ENCODE measurements around the gene TBC1D9. TPM values are rescaled to one million over a fixed set of nuclear protein-coding genes. Genes with fewer than 3 reads are reported as not detected.

The TBC1D9 gene
- total and polyA plus RNA-seq, 7 donors = 5.4 to 10.2 (median 8.2) TPM

DNA sequence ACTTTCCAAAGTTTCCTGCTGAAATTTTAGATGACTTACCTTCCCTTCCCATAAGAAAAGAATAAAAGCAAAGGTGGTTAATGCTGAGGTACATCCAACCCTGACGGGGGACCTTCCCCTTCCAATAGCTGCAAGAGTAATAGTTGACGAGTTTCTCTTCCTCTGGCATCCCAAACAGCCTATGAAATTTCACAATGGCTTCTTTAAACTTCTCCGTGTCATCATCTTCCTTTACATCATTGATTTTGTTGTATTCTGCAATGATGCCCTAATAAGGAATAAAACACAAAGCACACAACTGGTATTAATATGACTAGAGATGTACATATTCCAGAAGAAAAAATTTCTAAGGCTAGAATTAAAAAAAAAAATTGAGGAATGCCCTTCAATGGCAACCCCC lies 76.6 kb downstream of the TBC1D9 start:
- intact Hi-C loops (cut with DNase I) = no loop called here
- no peak overlapping the region for H3K4me3 ChIP-seq
- DNase-seq = no peak
- H3K27ac ChIP-seq = no peak overlapping the region
- no peaks in the 10 kb centered on the region for H3K4me1 ChIP-seq
- TF ChIP-seq POLR2AphosphoS5 (IDR thresholded peaks at IDR 0.05) (no peak), CTCF (IDR thresholded peaks at IDR 0.05) (no peak), POLR2A (IDR thresholded peaks at IDR 0.05) (no peak), EP300 (IDR thresholded peaks at IDR 0.05) (no peak)
- 89 to 91% methylated on average over 3 of the region's 3 CpGs for WGBS, 2 donors
- H3K36me3 ChIP-seq = peaks cover 0 to 25% (median 0%) of the 10 kb centered on the region in 4 donors
- H3K9me3 ChIP-seq = no peaks in the 10 kb centered on the region
- H3K27me3 ChIP-seq = no peaks in the 10 kb centered on the region

GRCh38 chr4:140675599-140676231 lies 80.5 kb downstream of the TBC1D9 start:
- no peak overlapping the region for H3K4me3 ChIP-seq
- 85 to 89% methylated on average over 4 of the region's 4 CpGs for WGBS, 2 donors
- no peak for TF ChIP-seq POLR2A (IDR thresholded peaks at IDR 0.05)
- TF ChIP-seq EP300 (IDR thresholded peaks at IDR 0.05) = no peak
- no peak for TF ChIP-seq POLR2AphosphoS5 (IDR thresholded peaks at IDR 0.05)
- TF ChIP-seq CTCF (IDR thresholded peaks at IDR 0.05) = no peak
- H3K9me3 ChIP-seq = no peaks in the 10 kb centered on the region
- no peak overlapping the region for H3K27ac ChIP-seq
- no peaks in the 10 kb centered on the region for H3K27me3 ChIP-seq
- intact Hi-C loops (cut with DNase I) = no loop called here
- peaks cover 0 to 26% (median 11%) of the 10 kb centered on the region in 4 donors for H3K4me1 ChIP-seq
- peaks cover 0 to 25% (median 0%) of the 10 kb centered on the region in 4 donors for H3K36me3 ChIP-seq
- DNase-seq = no peak

GRCh38 chr4:140673729-140674128 lies 82.5 kb downstream of the TBC1D9 start:
- Histone ChIP-seq H3K9me3 (no peaks in the 10 kb centered on the region), H3K27me3 (no peaks in the 10 kb centered on the region), H3K27ac (no peak overlapping the region), H3K4me1 (peaks cover 0 to 26% (median 11%) of the 10 kb centered on the region in 4 donors), H3K4me3 (no peak overlapping the region), H3K36me3 (peaks cover 0 to 34% (median 1%) of the 10 kb centered on the region in 4 donors)
- DNase-seq = no peak
- WGBS, 2 donors = 71 to 73% methylated on average over 3 of the region's 3 CpGs
- TF ChIP-seq POLR2AphosphoS5 (IDR thresholded peaks at IDR 0.05) (no peak), POLR2A (IDR thresholded peaks at IDR 0.05) (no peak), EP300 (IDR thresholded peaks at IDR 0.05) (no peak), CTCF (IDR thresholded peaks at IDR 0.05) (no peak)
- intact Hi-C loops (cut with DNase I) = no loop called here

DNA sequence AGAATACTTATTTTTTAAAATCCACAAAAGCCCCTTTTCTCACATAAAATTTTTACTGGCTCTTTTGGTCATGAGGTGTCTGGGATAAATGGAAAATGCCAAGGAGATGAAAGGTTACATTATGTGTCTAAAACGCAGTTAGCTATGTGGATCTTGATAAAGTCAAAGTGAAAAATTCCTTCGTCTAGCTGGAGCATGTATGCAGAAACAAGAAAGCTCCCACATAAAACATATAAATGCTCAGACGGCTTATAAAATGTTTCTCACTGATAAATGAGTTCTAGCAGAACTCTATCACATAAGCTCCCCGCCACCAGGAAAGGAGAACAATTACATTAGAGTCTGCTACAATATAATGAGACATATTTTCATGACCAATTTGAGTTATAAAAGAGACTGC lies 83.8 kb downstream of the TBC1D9 start:
- WGBS, 2 donors = 90 to 95% methylated on average over 4 of the region's 4 CpGs
- intact Hi-C loops (cut with DNase I) = no loop called here
- peaks cover 0 to 29% (median 2%) of the 10 kb centered on the region in 4 donors for H3K36me3 ChIP-seq

More for the DNA sequence above, 83.8 kb downstream of the TBC1D9 start:
- Histone ChIP-seq H3K9me3 (no peaks in the 10 kb centered on the region), H3K4me1 (peaks cover 0 to 26% (median 11%) of the 10 kb centered on the region in 4 donors), H3K4me3 (no peak overlapping the region), H3K27ac (no peak overlapping the region), H3K27me3 (no peaks in the 10 kb centered on the region)
- no peak for TF ChIP-seq POLR2AphosphoS5 (IDR thresholded peaks at IDR 0.05)
- TF ChIP-seq POLR2A (IDR thresholded peaks at IDR 0.05) = no peak
- TF ChIP-seq EP300 (IDR thresholded peaks at IDR 0.05) = no peak
- no peak for TF ChIP-seq CTCF (IDR thresholded peaks at IDR 0.05)
- DNase-seq = no peak

Data from sigmoid colon (tissue), 7 donors.